Measurements from ENCODE around the gene OTUB1. TPM values are rescaled to one million over a fixed set of nuclear protein-coding genes. Genes with fewer than 3 reads are reported as not detected.

OTUB1 gene
- total RNA-seq, 1 experiment from 2014 or later = 69.7 TPM

GRCh38 chr11:64017945-64018224, 31.6 kb downstream of the OTUB1 start:
- no peak overlapping the region for H3K4me3 ChIP-seq
- no peaks in the 10 kb centered on the region for H3K9me3 ChIP-seq (replicated peaks)
- no peaks in the 10 kb centered on the region for H3K36me3 ChIP-seq
- H3K27ac ChIP-seq = no peak overlapping the region
- H3K4me1 ChIP-seq (replicated peaks) = no peaks in the 10 kb centered on the region
- H3K27me3 ChIP-seq (replicated peaks) = no peaks in the 10 kb centered on the region
- no peak for DNase-seq (ENCODE audit: low read depth in 1 of 2, low spot score in 2 of 2)

- Histone ChIP-seq H3K9me3 (replicated peaks) (no peaks in the 10 kb centered on the region), H3K27ac (no peak overlapping the region), H3K4me1 (replicated peaks) (no peaks in the 10 kb centered on the region), H3K27me3 (replicated peaks) (no peaks in the 10 kb centered on the region), H3K36me3 (no peaks in the 10 kb centered on the region), H3K4me3 (no peak overlapping the region)
- DNase-seq (ENCODE audit: low read depth in 1 of 2, low spot score in 2 of 2) = no peak
Measured at GRCh38 chr11:64018310-64018709, 32.1 kb downstream of the OTUB1 start.

- H3K36me3 ChIP-seq = no peaks in the 10 kb centered on the region
- no peaks in the 10 kb centered on the region for H3K9me3 ChIP-seq (replicated peaks)
- no peak overlapping the region for H3K4me3 ChIP-seq
- H3K27ac ChIP-seq = no peak overlapping the region
- no peak for DNase-seq (ENCODE audit: low read depth in 1 of 2, low spot score in 2 of 2)
- no peaks in the 10 kb centered on the region for H3K4me1 ChIP-seq (replicated peaks)
- no peaks in the 10 kb centered on the region for H3K27me3 ChIP-seq (replicated peaks)
Measured at GRCh38 chr11:64019106-64020037, 33.1 kb downstream of the OTUB1 start.

GRCh38 chr11:64020976-64021756, 34.9 kb downstream of the OTUB1 start:
- H3K4me1 ChIP-seq (replicated peaks) = no peaks in the 10 kb centered on the region
- no peaks in the 10 kb centered on the region for H3K36me3 ChIP-seq
- H3K27ac ChIP-seq = no peak overlapping the region
- no peak overlapping the region for H3K4me3 ChIP-seq
- H3K27me3 ChIP-seq (replicated peaks) = no peaks in the 10 kb centered on the region
- DNase-seq (ENCODE audit: low read depth in 1 of 2, low spot score in 2 of 2) = no peak
- no peaks in the 10 kb centered on the region for H3K9me3 ChIP-seq (replicated peaks)

- Histone ChIP-seq H3K9me3 (replicated peaks) (no peaks in the 10 kb centered on the region), H3K27me3 (replicated peaks) (no peaks in the 10 kb centered on the region), H3K36me3 (no peaks in the 10 kb centered on the region), H3K4me1 (replicated peaks) (no peaks in the 10 kb centered on the region), H3K4me3 (no peak overlapping the region), H3K27ac (no peak overlapping the region)
- DNase-seq (ENCODE audit: low read depth in 1 of 2, low spot score in 2 of 2) = no peak
Measured at GRCh38 chr11:64021757-64022093, 35.5 kb downstream of the OTUB1 start.

- Histone ChIP-seq H3K4me3 (no peak overlapping the region), H3K4me1 (replicated peaks) (no peaks in the 10 kb centered on the region), H3K36me3 (no peaks in the 10 kb centered on the region), H3K9me3 (replicated peaks) (no peaks in the 10 kb centered on the region), H3K27me3 (replicated peaks) (no peaks in the 10 kb centered on the region), H3K27ac (no peak overlapping the region)
- DNase-seq (ENCODE audit: low read depth in 1 of 2, low spot score in 2 of 2) = no peak
Measured at GRCh38 chr11:64022125-64022784, 36.0 kb downstream of the OTUB1 start.

GRCh38 chr11:64023712-64024710, 37.8 kb downstream of the OTUB1 start:
- Histone ChIP-seq H3K9me3 (replicated peaks) (no peaks in the 10 kb centered on the region), H3K4me1 (replicated peaks) (no peaks in the 10 kb centered on the region; the same call in 1 of the 2 replicates), H3K27ac (no peak overlapping the region), H3K36me3 (no peaks in the 10 kb centered on the region), H3K27me3 (replicated peaks) (no peaks in the 10 kb centered on the region), H3K4me3 (no peak overlapping the region)
- DNase-seq (ENCODE audit: low read depth in 1 of 2, low spot score in 2 of 2) = no peak

- H3K27me3 ChIP-seq (replicated peaks) = no peaks in the 10 kb centered on the region
- H3K27ac ChIP-seq = no peak overlapping the region
- DNase-seq (ENCODE audit: low read depth in 1 of 2, low spot score in 2 of 2) = no peak
- H3K4me3 ChIP-seq = no peak overlapping the region
- no peaks in the 10 kb centered on the region for H3K9me3 ChIP-seq (replicated peaks)
- no peaks in the 10 kb centered on the region for H3K36me3 ChIP-seq
- H3K4me1 ChIP-seq (replicated peaks) = no peaks in the 10 kb centered on the region; the same call in 1 of the 2 replicates
Measured at GRCh38 chr11:64025205-64025604, 39.0 kb downstream of the OTUB1 start.

GRCh38 chr11:64026575-64027205, 40.5 kb downstream of the OTUB1 start:
- Histone ChIP-seq H3K27me3 (replicated peaks) (no peaks in the 10 kb centered on the region), H3K4me1 (replicated peaks) (peaks cover 8% of the 10 kb centered on the region), H3K36me3 (no peaks in the 10 kb centered on the region), H3K4me3 (no peak overlapping the region), H3K9me3 (replicated peaks) (no peaks in the 10 kb centered on the region), H3K27ac (no peak overlapping the region)
- DNase-seq (ENCODE audit: low read depth in 1 of 2, low spot score in 2 of 2) = no peak

GRCh38 chr11:64027651-64028397, 41.6 kb downstream of the OTUB1 start:
- Histone ChIP-seq H3K4me1 (replicated peaks) (peaks cover 20% of the 10 kb centered on the region), H3K4me3 (no peak overlapping the region), H3K27me3 (replicated peaks) (no peaks in the 10 kb centered on the region), H3K9me3 (replicated peaks) (no peaks in the 10 kb centered on the region), H3K27ac (no peak overlapping the region), H3K36me3 (no peaks in the 10 kb centered on the region)
- no peak for DNase-seq (ENCODE audit: low read depth in 1 of 2, low spot score in 2 of 2)

GRCh38 chr11:64028398-64029115, 42.3 kb downstream of the OTUB1 start:
- Histone ChIP-seq H3K4me3 (no peak overlapping the region), H3K27me3 (replicated peaks) (no peaks in the 10 kb centered on the region), H3K9me3 (replicated peaks) (no peaks in the 10 kb centered on the region), H3K27ac (no peak overlapping the region), H3K4me1 (replicated peaks) (peaks cover 24% of the 10 kb centered on the region), H3K36me3 (no peaks in the 10 kb centered on the region)
- no peak for DNase-seq (ENCODE audit: low read depth in 1 of 2, low spot score in 2 of 2)

- H3K27me3 ChIP-seq (replicated peaks) = peaks cover 3% of the 10 kb centered on the region
- no peak for DNase-seq (ENCODE audit: low read depth in 1 of 2, low spot score in 2 of 2)
- H3K27ac ChIP-seq = no peak overlapping the region
- H3K4me3 ChIP-seq = no peak overlapping the region
- peaks cover 28% of the 10 kb centered on the region for H3K4me1 ChIP-seq (replicated peaks)
- no peaks in the 10 kb centered on the region for H3K36me3 ChIP-seq
- H3K9me3 ChIP-seq (replicated peaks) = no peaks in the 10 kb centered on the region
Measured at GRCh38 chr11:64029773-64030172, 43.5 kb downstream of the OTUB1 start.
